Superior temporal gyrus (tissue), 1 donor: ENCODE results near the gene SLCO3A1.
A peak's percentile ranks its signal among the peaks of the same experiment; 100 is the strongest.

ENCODE experiments used
- DNase-seq: peaks from one replicate; pipeline ENCODE4 v3.0.0-alpha.2; 2016; ENCODE audit errors: extremely low spot score

SLCO3A1 gene

DNA sequence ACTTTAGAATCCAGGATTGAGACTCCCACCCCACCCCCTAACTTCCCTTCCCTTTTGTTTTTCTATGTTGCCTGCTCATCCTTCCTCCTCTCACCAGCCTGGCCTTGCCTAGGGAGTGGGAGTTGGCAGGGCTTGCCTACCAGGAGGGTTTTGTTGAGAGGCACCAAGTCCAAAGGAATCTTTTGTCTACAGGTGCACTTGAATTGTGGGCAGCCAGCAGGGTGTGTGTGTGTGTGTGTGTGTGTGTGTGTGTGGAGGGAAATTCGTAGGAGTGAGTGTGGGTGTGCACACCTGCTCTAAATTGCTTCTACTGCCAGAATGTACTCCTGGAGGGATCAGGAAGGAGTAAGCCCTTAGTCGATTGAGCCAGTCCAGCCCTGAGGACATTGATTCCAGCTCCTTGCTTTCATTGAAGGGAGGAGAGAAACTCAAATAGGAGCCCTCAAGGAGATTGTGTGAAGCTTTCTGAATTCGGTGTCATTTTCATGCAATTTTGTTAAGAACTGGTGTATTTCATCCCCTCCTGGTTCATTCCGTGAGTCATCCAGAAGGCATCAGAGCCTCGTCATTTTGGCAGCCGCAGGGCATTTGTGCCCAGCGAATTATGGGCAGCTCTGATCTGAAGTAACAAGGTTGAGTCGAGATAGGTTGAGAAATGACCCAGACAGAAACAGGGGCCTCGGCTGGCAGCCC lies 112.1 kb downstream of the SLCO3A1 start:
- no peak for DNase-seq

DNA sequence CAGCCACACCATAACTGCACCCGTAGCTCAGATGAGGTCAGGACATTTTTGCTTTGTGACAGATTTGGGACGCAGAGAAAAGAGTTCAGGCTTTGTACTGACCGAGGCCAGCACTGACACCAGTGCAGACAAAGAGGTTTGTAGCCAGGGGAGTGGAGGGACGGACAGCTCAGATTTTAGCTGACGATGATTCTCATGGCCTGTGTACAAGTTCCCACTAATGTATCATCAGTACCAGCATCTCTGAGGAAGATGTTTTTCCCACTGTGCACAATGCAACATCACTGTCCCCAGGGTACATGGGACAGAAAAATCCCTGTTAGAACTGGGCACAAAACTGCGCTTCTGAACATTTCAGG lies 112.7 kb downstream of the SLCO3A1 start:
- DNase-seq = peak; percentile 78

GRCh38 chr15:91967935-91968606 lies 114.6 kb downstream of the SLCO3A1 start:
- no peak for DNase-seq

- no peak for DNase-seq
These were observed 115.1 kb downstream of the SLCO3A1 start for GRCh38 chr15:91968610-91969009.

DNA sequence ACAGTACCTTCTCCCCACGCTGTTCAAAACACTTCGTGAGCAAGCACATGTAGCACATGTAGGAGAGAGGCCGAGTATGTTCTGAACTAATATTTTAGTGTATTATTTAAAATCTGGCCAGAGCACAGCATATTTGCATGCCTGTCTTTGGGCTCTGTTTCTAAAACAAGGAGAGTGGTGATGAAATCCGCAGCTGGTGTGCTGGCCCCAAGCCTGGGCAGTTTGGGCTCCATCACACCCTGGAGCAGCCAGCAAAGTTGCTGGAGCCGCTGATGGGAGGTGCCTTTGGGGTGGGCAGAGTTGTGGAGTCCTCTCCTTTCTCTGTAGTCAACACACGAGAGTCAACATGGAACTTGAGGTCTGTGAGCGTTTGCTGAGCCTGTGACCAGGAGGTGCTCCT lies 116.6 kb downstream of the SLCO3A1 start:
- DNase-seq = peak; percentile 82

GRCh38 chr15:91973481-91973880 lies 120.0 kb downstream of the SLCO3A1 start:
- DNase-seq = peak; percentile 48

- no peak for DNase-seq
These were observed 120.8 kb downstream of the SLCO3A1 start for GRCh38 chr15:91974321-91974720.

DNA sequence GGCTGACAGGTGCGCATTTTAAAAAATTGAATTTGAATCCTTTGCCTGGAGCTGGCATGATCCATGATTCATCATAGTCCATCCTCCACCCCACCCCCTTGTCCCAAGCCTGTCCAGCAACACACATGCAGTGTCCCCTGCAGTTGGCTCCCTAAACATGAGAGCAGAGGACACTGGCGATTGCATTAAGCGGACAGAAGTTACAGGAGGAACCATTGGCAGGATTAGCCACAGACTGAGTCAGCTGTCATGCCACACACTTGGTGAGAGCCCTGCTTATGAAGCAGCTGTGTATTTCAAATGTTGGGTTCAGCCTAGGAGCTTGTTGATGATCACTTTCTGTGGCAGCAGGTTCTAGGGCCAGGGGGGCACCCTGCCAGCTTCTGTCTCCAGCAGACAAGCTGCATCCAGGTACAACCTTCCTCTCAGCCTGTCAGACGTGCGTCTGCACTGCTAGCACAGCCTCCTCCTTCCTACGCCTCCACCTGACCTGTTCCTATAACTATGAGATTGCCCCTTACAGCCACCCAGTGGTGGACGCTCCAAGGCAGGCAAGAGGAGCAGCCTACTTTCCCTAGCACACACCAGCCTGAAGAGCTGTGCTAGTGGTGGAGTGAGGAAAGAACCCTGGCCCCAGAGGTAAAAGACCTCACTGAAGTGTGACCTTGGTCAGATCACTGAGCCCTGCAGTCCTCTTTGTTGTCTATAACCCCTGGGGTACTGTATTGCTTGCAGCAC lies 121.9 kb downstream of the SLCO3A1 start:
- DNase-seq = no peak

GRCh38 chr15:91976966-91977365 lies 123.5 kb downstream of the SLCO3A1 start:
- DNase-seq = no peak

DNA sequence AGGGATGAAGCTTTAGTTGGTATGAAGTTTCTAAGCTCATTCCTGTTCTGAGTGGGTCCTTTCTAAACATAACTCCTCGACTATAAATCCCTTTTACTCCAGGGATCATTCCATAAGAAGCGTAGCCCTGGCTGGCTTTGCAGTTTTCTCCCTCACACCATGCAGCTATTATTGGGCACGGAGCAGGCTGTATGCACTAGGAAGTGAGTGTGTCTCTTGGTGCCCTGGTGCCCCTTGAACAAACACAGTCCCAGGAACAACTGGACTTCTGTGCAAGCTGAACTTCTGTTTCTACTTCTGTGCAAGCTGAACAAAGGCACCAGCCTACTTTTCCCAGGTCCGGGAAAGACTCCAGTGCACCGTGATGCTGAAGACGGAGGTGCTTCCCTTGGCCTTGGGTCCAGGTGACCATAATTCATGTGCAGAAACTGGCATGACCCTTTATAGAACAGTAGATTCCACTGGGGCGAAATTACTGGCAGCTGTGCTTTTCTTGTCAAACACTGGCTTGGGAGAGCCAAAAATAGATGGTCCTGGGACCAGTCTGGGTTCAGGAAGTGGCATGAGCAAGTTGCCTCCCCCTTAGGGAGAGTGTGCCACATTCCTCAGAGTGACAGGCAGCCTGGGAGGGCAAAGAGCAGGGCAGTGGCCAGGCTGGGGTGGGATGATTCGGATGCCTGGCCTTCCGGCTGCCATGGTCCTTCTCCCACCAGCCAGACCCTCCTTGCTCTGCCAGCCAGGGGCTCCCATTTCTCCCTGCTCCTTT lies 127.2 kb downstream of the SLCO3A1 start:
- DNase-seq = no peak

- no peak for DNase-seq
These were observed 128.6 kb downstream of the SLCO3A1 start for GRCh38 chr15:91981821-91982800.

GRCh38 chr15:91983729-91984340 lies 130.3 kb downstream of the SLCO3A1 start:
- DNase-seq = no peak

DNA sequence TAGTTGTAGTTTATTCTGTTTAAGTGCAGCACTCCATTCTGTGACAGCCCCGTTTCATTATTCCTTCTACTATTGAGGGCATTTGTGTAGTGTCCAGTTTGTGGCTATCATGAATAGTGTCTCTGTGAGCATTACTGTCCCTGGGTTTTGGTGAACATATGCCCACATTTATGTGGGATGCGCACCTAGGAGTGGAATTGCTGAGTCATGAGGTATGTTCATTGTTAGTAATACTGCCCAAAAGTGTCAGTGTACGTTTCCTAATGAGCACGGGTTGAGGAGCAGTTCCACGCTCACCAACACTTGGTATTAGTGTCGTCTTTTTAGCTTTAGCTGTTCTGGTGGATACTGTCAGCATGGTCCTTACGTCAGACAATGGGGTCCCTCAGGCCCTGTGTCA lies 131.8 kb downstream of the SLCO3A1 start:
- no peak for DNase-seq

DNA sequence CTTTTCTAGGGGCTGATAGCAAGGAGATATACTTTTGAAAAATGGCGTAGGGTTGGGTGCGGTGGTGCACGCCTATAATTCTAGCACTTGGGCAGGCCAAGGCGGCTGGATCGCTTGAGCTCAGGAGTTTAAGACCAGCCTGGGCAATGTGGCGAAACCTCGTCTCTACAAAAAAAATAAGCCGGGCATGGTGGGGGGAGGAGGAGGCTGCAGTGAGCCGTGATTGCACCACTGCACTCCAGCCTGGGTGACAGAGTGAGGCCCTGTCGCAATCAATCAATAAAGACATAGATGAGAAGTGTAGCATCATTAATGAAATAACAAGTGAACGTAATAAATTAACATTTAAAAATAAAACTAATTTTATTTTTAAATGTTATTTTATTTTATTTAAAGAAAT lies 134.6 kb downstream of the SLCO3A1 start:
- DNase-seq = no peak

DNA sequence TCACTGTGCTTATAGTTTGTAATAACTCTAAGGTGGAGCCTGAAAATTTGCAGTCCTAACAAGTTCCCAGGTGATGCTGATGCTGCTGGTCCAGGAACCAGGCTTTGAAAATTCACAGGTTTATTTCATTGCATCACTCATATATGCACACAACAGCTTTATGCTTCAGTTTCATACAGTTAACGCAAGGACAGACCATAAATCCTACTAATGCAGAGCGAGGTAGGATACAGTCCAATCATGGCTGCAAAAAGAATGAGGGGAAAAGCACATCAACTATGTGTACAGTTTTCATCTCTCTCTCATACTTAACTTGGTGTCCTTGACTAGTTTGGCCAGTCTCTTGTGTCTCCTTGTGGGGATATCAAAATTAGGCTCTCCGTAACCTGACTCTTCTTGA lies 135.1 kb downstream of the SLCO3A1 start:
- no peak for DNase-seq

DNA sequence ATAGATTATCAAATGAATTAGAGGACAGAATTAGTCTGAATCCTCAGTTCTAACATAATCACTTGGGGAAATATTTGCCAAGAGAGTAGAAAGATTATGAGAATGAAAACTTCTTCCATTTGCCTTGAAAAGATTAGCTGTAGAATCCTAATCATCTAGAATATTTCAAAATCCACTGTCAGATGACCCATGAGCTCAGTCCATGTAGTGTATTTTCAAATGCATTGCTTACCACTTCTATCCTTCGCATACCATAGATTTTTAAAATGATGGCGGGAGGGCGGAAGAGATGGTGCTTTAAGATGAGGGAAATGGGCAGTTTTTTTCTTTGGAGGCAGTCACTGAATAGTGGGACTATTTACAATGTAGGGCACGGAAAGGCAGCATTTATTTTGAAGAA lies 136.3 kb downstream of the SLCO3A1 start:
- DNase-seq = no peak

DNA sequence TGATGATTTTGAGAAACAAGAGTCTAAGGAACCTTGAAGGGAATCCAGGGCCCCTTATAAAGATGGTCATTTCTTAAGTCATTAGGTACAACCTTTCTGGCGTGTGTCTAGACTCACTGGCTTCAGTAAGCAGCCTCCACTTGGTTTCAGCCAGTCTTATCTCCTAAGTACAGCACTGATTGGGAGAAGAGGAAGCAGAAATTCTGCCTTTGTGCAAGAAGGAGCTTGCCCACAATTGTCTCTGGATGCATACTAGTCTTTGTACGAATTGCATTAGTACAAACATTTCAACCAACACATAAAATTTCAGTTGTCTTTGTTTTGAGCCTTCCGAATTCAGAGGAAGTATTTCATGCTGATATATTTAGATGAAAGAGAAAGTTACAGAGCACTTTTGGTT lies 139.4 kb downstream of the SLCO3A1 start:
- DNase-seq = no peak

DNA sequence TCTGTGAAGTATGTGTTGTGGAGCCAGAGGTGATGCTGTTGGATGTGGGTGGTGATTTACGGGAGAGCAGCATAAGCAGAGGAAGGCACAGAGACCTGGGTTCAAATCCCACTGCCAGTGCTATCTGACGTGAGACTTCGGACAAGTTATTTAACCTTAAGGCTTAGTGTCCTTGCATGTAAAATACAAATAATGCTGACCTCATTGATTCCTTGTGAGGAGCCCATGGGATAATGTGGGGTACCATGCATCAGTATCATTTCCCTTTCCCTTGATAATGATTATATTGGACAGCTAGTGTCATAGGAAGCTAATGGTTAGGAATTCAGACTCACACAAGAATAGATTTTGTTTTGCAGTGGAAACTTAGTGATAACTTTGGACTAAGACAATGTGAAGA lies 141.6 kb downstream of the SLCO3A1 start:
- no peak for DNase-seq

GRCh38 chr15:91997163-91997562 lies 143.7 kb downstream of the SLCO3A1 start:
- DNase-seq = no peak

DNA sequence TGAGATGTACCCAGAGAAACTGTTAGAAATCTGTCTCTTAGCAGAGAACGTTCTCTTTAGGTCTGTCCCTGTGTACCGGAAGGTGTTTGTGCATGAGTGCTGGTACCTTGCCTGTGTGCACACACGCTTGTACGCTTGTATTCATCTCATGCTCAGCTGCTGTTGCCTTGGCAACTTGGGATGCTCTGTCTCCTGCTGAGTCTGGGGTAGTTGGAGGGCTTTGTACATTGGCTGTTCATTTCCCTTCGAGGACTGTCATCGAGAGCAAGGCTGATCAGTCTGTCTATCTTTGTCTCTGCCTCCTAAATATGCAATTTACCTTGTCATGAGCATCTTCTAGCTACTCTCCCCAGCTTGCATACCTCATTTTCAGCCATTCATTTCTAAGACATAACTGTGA lies 147.2 kb downstream of the SLCO3A1 start:
- no peak for DNase-seq

DNA sequence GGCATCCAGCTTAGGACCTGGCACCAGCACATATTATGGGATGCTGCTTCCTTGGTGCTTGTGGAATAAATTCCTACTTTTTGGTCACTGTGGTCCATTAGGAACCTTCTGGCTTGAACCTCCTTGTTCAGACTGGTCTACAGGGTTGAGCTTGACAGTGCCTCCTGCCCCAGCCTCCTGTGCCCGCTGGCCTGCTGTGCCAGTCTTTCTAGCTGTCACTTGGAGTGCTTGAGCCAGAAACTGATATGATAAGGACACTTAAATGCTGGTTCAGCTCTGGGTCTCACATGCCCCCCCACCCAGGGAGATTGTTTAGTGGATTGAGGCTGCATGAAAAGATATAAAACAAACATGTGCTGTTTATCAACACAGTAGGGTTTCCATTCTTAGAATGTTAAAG lies 147.8 kb downstream of the SLCO3A1 start:
- no peak for DNase-seq
